Astrocyte of the spinal cord (primary cell): ENCODE results near the gene PLSCR3.

Source experiments
- DNase-seq: peaks from one replicate; pipeline ENCODE4 v3.0.0; 2011; ENCODE audit warnings: low read depth, low spot score
- H3K4me3 ChIP-seq: 2 replicates; pipeline ENCODE4 v1.5.1; 2011; ENCODE audit warnings: low read depth, mild to moderate bottlenecking, low read length, moderate library complexity
- in situ Hi-C: cut with HindIII; loops from 2 replicates; pipeline ENCODE4 v1.10.0; 2017; ENCODE audit warnings: low sequenced_read_pairs
- TF ChIP-seq, protein P1 (sequence below): IDR thresholded peaks from 2 replicates; pipeline ENCODE4 v1.5.1; 2012; ENCODE audit warnings: low read depth, mild to moderate bottlenecking, low read length, inconsistent platforms

The PLSCR3 gene

DNA sequence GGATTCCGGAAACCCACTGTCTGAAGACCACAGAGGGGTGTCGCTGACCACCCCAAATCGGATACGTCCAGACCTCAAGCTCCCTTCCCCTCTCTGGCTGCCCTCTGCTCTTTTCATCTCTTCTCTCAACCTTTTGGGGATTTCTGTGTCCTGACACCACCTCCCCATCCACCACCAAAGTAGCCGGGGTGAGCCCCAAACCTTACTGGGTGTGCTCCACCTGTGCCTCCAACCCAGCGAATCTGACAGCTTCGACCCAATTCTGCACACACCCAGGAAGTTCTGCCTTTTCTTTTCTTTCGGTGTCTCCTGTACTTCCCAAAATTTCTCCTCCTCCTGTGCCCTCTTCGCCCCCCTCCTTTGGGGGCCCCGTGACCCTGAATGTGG is 41.8 kb downstream of the PLSCR3 start:
- in situ Hi-C loops = no loop called here
- H3K4me3 ChIP-seq = peak overlapping the region; percentile 83
- TF ChIP-seq, protein P1, sequence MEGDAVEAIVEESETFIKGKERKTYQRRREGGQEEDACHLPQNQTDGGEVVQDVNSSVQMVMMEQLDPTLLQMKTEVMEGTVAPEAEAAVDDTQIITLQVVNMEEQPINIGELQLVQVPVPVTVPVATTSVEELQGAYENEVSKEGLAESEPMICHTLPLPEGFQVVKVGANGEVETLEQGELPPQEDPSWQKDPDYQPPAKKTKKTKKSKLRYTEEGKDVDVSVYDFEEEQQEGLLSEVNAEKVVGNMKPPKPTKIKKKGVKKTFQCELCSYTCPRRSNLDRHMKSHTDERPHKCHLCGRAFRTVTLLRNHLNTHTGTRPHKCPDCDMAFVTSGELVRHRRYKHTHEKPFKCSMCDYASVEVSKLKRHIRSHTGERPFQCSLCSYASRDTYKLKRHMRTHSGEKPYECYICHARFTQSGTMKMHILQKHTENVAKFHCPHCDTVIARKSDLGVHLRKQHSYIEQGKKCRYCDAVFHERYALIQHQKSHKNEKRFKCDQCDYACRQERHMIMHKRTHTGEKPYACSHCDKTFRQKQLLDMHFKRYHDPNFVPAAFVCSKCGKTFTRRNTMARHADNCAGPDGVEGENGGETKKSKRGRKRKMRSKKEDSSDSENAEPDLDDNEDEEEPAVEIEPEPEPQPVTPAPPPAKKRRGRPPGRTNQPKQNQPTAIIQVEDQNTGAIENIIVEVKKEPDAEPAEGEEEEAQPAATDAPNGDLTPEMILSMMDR = peak; percentile 75
- no peak for DNase-seq

DNA sequence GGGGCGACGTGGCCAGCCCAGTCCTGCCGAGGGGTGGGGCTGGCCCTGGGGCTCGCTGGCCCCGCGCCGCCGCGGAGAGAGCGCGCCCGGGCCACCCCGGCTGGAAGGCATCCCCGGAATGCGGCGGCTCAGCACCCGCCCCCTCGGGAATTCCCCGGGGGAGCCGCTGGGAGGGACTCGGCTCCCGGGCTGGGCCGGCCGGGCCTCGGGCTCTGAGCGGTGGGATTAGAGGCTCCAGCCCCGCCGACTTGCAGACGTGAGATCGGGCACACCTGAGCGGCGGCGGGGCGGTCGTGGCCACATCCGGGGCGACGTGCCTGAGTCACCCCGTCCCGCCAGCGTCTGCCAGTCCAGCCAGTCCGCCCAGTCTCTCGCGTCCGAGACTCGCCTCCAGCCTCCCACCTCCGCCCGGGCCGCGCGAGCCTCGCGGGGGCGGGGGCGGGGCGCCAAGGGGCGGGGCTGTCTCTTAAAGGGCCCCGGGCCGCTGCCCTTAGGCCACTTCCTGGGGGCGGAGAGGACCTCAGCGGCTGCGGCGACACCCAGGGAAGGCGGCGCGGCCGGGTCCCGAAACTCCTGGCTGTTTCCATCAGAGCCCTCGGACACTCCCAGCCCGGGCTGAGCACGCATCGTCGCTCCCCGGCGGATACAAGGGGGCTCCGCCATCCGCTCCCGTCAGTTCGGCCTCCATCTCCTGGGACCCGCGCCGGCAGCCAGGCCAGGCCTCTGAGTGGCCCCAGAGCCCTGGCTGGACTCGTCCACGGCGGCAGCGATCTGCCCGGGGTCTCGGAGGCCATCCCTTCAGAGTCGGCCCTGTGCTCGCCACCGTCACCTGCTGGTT is 42.4 kb downstream of the PLSCR3 start, which contains the start of gene KCTD11:
TSS of gene KCTD11 (plus strand) at position 498 of the 838 bp plus-strand sequence.
- peak within 1 kb of the TSS; percentile 83 for H3K4me3 ChIP-seq
- in situ Hi-C loops = no loop called here
- peak; percentile 89 for DNase-seq
- TF ChIP-seq, protein P1 = no peak

DNA sequence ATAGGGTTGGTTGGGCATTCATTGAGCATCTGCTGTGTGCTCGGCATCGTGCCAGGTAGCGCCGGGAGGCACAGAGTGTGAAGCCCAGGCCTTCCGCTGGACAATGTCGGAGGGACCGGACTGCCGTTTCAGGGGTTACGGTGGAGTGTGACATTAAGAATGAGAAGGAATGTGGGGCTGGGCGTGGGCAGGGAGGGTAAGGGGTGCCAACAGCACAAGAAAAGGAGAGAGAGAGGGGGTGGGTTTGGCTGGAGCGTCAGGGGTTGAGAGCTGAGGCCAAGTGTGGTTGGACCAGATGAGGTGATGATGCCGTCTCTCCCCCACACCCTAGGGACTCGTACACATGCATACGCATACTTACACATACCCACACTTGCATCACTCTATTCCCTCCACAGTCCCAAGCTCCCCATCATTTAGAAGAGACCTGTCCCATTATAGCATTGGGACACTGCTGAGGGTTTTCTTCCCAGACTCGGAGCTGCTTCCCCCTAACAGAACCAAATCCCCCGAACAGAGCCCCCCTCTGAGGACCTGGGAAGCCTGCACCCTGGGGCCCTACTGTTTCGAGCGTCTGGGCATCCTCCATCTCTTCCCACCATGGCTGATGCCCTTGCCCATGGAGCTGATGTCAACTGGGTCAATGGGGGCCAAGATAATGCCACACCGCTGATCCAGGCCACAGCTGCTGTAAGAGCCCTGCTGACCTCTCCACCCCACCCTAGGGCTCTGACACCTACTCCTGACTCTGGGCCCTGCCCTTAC is 45.7 kb downstream of the PLSCR3 start:
- in situ Hi-C loops = no loop called here
- H3K4me3 ChIP-seq = no peak overlapping the region
- TF ChIP-seq, protein P1 = no peak
- no peak for DNase-seq

DNA sequence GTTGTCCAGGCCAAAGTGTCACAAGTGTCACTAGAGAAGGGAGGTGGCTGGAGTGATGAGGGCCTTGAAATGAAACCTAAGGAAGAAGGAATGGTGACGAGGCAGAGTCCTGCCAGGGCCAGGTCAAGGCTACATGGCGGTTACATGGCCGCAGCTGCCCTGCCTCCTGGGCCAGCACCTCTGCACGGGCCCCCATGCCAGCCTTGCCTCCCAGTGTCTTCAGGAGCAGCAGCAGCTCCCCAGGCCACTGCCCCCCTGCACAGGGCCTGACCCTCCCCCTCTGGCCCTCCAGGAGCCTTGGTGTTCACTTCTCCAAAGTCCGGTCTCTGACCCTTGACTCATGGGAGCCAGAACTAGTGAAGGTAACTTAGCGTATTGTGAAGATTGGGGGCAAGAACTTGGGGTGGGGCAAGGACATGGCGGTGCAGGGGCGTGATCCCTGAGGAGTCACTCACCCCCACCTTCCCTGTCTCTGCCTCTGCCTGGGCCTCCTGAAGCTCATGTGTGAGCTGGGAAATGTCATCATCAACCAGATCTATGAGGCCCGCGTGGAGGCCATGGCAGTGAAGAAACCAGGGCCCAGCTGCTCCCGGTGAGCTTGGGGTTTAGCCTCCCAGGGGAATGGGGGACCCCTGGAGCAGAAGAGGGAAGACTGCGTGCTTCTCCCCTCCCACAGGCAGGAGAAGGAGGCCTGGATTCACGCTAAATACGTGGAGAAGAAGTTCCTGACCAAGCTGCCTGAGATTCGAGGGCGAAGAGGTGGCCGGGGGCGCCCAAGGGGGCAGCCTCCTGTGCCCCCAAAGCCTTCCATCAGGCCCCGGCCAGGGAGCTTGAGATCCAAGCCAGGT is 46.5 kb downstream of the PLSCR3 start:
- in situ Hi-C loops = no loop called here
- TF ChIP-seq, protein P1 = no peak
- H3K4me3 ChIP-seq = no peak overlapping the region
- DNase-seq = no peak

DNA sequence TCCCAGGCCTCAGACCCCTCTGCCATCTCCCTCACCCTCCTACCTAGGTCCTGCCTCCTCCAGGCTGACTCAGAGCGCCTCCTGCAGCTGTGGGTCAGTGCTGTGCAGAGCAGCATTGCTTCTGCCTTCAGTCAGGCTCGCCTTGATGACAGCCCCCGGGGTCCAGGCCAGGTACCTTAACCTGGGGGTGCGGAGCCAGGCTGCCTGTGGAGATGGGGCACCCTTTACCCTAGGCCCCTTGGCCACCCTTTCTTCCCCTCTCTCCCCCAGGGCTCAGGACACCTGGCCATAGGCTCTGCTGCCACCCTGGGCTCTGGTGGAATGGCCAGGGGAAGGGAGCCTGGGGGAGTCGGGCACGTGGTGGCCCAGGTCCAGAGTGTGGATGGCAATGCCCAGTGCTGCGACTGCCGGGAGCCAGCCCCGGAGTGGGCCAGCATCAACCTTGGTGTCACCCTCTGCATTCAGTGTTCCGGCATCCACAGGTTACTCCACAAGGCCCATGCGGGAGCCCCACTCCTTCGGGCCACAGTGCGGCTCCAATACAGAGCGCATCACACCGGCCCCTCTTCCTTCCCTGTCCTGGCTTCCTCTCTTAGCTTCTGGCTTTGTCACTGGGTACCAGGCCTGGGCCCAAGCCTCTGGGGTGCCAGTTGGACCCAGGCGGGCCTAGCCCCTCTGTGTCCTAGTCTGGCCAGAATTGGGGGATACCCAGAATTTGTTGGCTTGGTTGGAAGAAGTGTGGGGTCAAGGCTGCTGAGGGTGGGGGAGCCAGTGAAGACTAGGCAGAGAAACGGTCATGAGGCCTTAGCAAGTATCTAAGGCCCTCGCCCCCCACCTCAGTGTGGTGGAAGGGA is 47.3 kb downstream of the PLSCR3 start:
- DNase-seq = no peak
- H3K4me3 ChIP-seq = no peak overlapping the region
- in situ Hi-C loops = no loop called here
- TF ChIP-seq, protein P1 = no peak
